HepG2 (cell line): ENCODE measurements around the gene TCEANC. TPM values are rescaled to one million over a fixed set of nuclear protein-coding genes. Genes with fewer than 3 reads are reported as not detected.
"Not testable (repeated sequence)": the region's sequence is repeated elsewhere in the genome, so short reads cannot be mapped to it uniquely, and the experiment has no call there.

Experiments
- ATAC-seq: fragments of 200-7000 bp; cut with Tn5 transposase; 3 replicates; pipeline ENCODE4 v1.9.1; 2020; ENCODE audit warnings: mild to moderate bottlenecking, moderate library complexity
- BruUV-seq: library from RNA; stranded (reverse); fragments of 400-500 nt; replicated peaks from 2 replicates; lab custom pipeline; 2021; lab: Mats Ljungman, UMichigan
- CTCF ChIA-PET: fragments of 300-600 bp; formaldehyde crosslinking; extraction: SDS; loops from one replicate; lab custom pipeline; 2021; ENCODE audit warnings: low total read pairs, inconsistent platforms, low intra/inter-chr PET ratio; lab: Yijun Ruan, JAX
- POLR2A ChIA-PET: fragments of 350-600 bp; sonication (Branson Sonifier 250); formaldehyde crosslinking; loops from one replicate; lab custom pipeline; 2020; ENCODE audit warnings: antibody characterized with exemption, inconsistent platforms; lab: Yijun Ruan, JAX
- DNase-seq: peaks from one replicate; pipeline ENCODE4 v3.0.0-alpha.2; 2015; ENCODE audit warnings: low spot score
- FAIRE-seq: peaks from 3 replicates; lab custom pipeline; 2011; peaks lifted over from hg19 to GRCh38; lab: Jason Lieb, UNC
- H2AFZ ChIP-seq: one replicate; pipeline ENCODE4 v1.6.1; 2011; ENCODE audit warnings: low read length, inconsistent platforms
- H3K27ac ChIP-seq: fragments of 300-600 bp; 3 replicates; pipeline ENCODE4 v1.8.0; 2011; ENCODE audit warnings: mixed run types, mild to moderate bottlenecking, mixed read lengths, low read length, inconsistent platforms; ENCODE audit not compliant: insufficient read depth; ENCODE audit errors: extremely low read length
- H3K27me3 ChIP-seq, 2 experiments: fragments of 200-600 bp in 1 of 2; 2 replicates in 1 of 2; 3 replicates in 1 of 2; pipeline versions ENCODE4 v1.6.0 to v1.8.0; 2011; ENCODE audit warnings: low read length in 2 of 2, mild to moderate bottlenecking in 2 of 2, moderate library complexity in 2 of 2, inconsistent platforms in 1 of 2; ENCODE audit not compliant: insufficient read depth in 2 of 2, control insufficient read depth in 1 of 2
- H3K36me3 ChIP-seq, 2 experiments: fragments of 200-600 bp in 1 of 2; replicated peaks in 1 of 2; 2 replicates in 1 of 2; 3 replicates in 1 of 2; pipeline versions ENCODE4 v1.5.1 to v1.8.0; 2011; ENCODE audit warnings: low read length in 2 of 2, inconsistent platforms in 1 of 2; ENCODE audit not compliant: insufficient read depth in 2 of 2, control insufficient read depth in 1 of 2
- H3K4me1 ChIP-seq: 2 replicates; pipeline ENCODE4 v1.5.1; 2012; ENCODE audit warnings: low read length, inconsistent platforms; ENCODE audit not compliant: insufficient read depth
- H3K4me2 ChIP-seq: 2 replicates; pipeline ENCODE4 v1.6.0; 2011; ENCODE audit warnings: low read depth, low read length, inconsistent platforms
- H3K4me3 ChIP-seq, 3 experiments: fragments of 200-600 bp in 1 of 3; sonication (generic), shearing (Covaris generic) in 1 of 3; replicated peaks in 1 of 3; 2 replicates each; pipeline ENCODE4 v1.5.1; 2011 to 2016; ENCODE audit warnings: low read length in 3 of 3, inconsistent platforms in 2 of 3, low read depth in 2 of 3, mild to moderate bottlenecking in 2 of 3, control low read depth in 1 of 3, mixed read lengths in 1 of 3; ENCODE audit not compliant: insufficient read depth in 1 of 3
- H3K79me2 ChIP-seq: one replicate; pipeline ENCODE4 v1.6.1; 2011; ENCODE audit warnings: low read length, inconsistent platforms; ENCODE audit not compliant: insufficient read depth
- H3K9ac ChIP-seq: 2 replicates; pipeline ENCODE4 v1.6.0; 2011; ENCODE audit warnings: mild to moderate bottlenecking, low read depth, low read length, inconsistent platforms; ENCODE audit not compliant: insufficient read depth
- H3K9me3 ChIP-seq: 2 replicates; pipeline ENCODE4 v1.5.1; 2012; ENCODE audit warnings: mild to moderate bottlenecking, low read length
- H4K20me1 ChIP-seq: 2 replicates; pipeline ENCODE4 v1.6.0; 2011; ENCODE audit warnings: inconsistent platforms, mild to moderate bottlenecking, low read length, moderate library complexity; ENCODE audit not compliant: insufficient read depth
- TAF15 ChIP-seq: fragments of 200-400 bp; formaldehyde crosslinking; IDR thresholded peaks from one replicate; pipeline ENCODE4 v1.6.1; 2018; ENCODE audit warnings: mild to moderate bottlenecking, low read depth, low read length; ENCODE audit not compliant: poor library complexity, severe bottlenecking
- ZNF138 ChIP-seq: sonication (generic); formaldehyde crosslinking; IDR thresholded peaks from 2 replicates; pipeline ENCODE4 v1.5.0; 2020; ENCODE audit warnings: mild to moderate bottlenecking, low read depth, missing genetic modification reagents
- ZNF83 ChIP-seq: sonication (generic); formaldehyde crosslinking; IDR thresholded peaks from 2 replicates; pipeline ENCODE4 v1.4.0; 2020; ENCODE audit warnings: missing genetic modification reagents, mild to moderate bottlenecking, borderline replicate concordance
- WGBS: methylation state at CpG from one replicate; pipeline ENCODE4 v1.1.6; 2017; ENCODE audit warnings: low lambda C conversion rate; 5-methylcytosine and 5-hydroxymethylcytosine counted together
- in situ Hi-C: cut with HindIII; loops from 2 replicates; pipeline ENCODE4 v1.10.0; 2017; ENCODE audit warnings: low pct_unique_long_range_greater_than_20kb; ENCODE audit not compliant: extremely low pct_ligation_motif_present
- intact Hi-C: fragments of 100-400 bp; cut with micrococcal nuclease; formaldehyde crosslinking; loops from one replicate; pipeline ENCODE4 v1.10.0; 2022; ENCODE audit not compliant: unreplicated experiment
- polyA plus RNA-seq, 8 experiments: library from polyadenylated mRNA; depleted of rRNA in 3 of 8; stranded (reverse) in 7 of 8; unstranded in 1 of 8; fragments of >200 nt; fragmentation: Illumina TruSeq in 4 of 8; extraction: Trizol in 4 of 8; gene quantifications; 2 replicates each; pipeline versions ENCODE4 v1.2.1 to v1.2.3, GENCODE V29; 2011 to 2016; ENCODE audit warnings: low read depth in 4 of 8, missing spikeins in 1 of 8, mixed read lengths in 1 of 8; ENCODE audit not compliant: insufficient read depth in 1 of 8
- total RNA-seq, 5 experiments: library from RNA; depleted of rRNA; stranded (reverse); fragments of >200 nt; fragmentation: Illumina TruSeq; extraction: Trizol; gene quantifications; 2 replicates each; pipeline ENCODE4 v1.2.3, GENCODE V29; 2016; ENCODE audit warnings: low read depth in 1 of 5
- TF ChIP-seq, protein P1 (sequence below): sonication (generic); formaldehyde crosslinking; IDR thresholded peaks from 2 replicates; pipeline ENCODE4 v1.5.0; 2020; ENCODE audit warnings: missing genetic modification reagents, mild to moderate bottlenecking, borderline replicate concordance

TCEANC gene
- total and polyA plus RNA-seq, 2 of the 13 experiments (the other 11 are each of a cell fraction or from before 2014, with no cell fraction given), result 0.51 to 0.97 TPM

DNA sequence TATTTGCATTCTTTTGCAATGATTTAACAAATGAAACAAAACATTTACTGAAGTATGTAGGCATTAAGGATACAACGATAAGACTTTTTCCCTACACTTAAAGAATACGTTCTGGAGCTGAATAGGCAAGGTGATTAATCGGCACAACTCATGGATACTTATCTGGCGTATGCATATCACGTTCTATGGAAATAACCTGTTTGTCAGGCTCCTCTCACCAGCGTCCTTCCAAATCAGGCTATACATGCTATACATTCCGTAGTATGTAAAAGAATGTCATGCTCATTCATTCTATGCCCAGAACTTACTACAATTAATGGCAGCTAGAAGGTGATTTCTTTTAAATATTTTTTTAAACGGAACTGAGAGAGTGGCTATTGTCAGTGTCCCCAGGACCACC lies 25.6 kb upstream of the TCEANC start:
- H3K27ac ChIP-seq, result no peak overlapping the region
- DNase-seq (no peak), FAIRE-seq (no peak), ATAC-seq (no peak)
- POLR2A ChIA-PET, result no interaction called here
- TF ChIP-seq ZNF83 (CRISPR knock-in tag), result no peak
- no peak for TF ChIP-seq TAF15
- TF ChIP-seq, protein P1, sequence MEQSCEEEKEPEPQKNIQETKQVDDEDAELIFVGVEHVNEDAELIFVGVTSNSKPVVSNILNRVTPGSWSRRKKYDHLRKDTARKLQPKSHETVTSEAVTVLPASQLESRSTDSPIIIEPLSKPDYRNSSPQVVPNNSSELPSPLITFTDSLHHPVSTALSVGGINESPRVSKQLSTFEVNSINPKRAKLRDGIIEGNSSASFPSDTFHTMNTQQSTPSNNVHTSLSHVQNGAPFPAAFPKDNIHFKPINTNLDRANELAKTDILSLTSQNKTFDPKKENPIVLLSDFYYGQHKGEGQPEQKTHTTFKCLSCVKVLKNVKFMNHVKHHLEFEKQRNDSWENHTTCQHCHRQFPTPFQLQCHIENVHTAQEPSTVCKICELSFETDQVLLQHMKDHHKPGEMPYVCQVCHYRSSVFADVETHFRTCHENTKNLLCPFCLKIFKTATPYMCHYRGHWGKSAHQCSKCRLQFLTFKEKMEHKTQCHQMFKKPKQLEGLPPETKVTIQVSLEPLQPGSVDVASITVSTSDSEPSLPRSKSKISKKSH (CRISPR knock-in tag), result no peak
- no peak for TF ChIP-seq ZNF138 (CRISPR knock-in tag)
- H3K4me1 ChIP-seq, result no peaks in the 10 kb centered on the region
- H3K36me3 ChIP-seq, result no peaks in the 10 kb centered on the region
- no peak overlapping the region for H2AFZ ChIP-seq
- CTCF ChIA-PET, result no interaction called here
- H3K27me3 ChIP-seq, result 0 out of 5 replicates have a peak, but pooled peaks cover 0 to 1% of the 10 kb centered on the region in 2 experiments
- no peaks in the 10 kb centered on the region for H3K79me2 ChIP-seq
- no peak overlapping the region for H3K9ac ChIP-seq
- no peaks in the 10 kb centered on the region for H4K20me1 ChIP-seq
- no peaks in the 10 kb centered on the region for H3K9me3 ChIP-seq
- intact Hi-C loops (no loop called here), in situ Hi-C loops (no loop called here)
- no peak overlapping the region for H3K4me3 ChIP-seq
- 19% methylated on average over 7 of the region's 8 CpGs for WGBS
- BruUV-seq, result no TSS peak
- H3K4me2 ChIP-seq, result no peak overlapping the region

DNA sequence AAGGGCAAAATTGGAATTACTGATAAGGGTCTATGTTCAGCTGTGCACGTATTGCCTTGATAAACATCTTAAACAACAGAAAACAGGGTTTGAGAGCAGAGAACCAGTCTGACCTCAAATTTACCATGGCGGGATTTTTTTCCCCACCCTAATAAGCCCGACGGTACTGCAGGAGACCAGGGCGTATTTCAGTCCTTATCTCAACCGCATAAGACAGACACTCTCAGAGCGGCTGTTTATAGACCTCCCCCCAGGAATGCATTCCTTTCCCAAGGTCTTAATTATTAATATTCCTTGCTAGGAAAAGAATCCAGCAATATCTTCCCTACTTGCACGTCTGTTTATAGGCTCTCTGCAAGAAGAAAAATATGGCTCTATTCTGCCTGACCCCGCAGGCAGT lies 15.7 kb upstream of the TCEANC start:
- not testable (repeated sequence) for FAIRE-seq

More for the DNA sequence above, 15.7 kb upstream of the TCEANC start:
- H2AFZ ChIP-seq, BruUV-seq, CTCF ChIA-PET, ATAC-seq, H3K4me2 ChIP-seq, H3K4me1 ChIP-seq, H3K9ac ChIP-seq, H3K27me3 ChIP-seq, H3K9me3 ChIP-seq, H3K79me2 ChIP-seq, intact Hi-C loops, POLR2A ChIA-PET, DNase-seq, H3K27ac ChIP-seq, H3K4me3 ChIP-seq, H3K36me3 ChIP-seq, in situ Hi-C loops, H4K20me1 ChIP-seq: not testable (repeated sequence)
- 17% methylated on average over 6 of the region's 9 CpGs for WGBS
